K562 (cell line): Measurements from ENCODE around the gene KCNK18. TPM values are rescaled to one million over a fixed set of nuclear protein-coding genes. Genes with fewer than 3 reads are reported as not detected.

Experiments used
- ATAC-seq: fragments of 200-7000 bp; cut with Tn5 transposase; 3 replicates; pipeline ENCODE4 v1.9.1; 2020; ENCODE audit warnings: moderate library complexity
- BruUV-seq: library from RNA; stranded (reverse); fragments of 400-500 nt; replicated peaks from 2 replicates; lab custom pipeline; 2021; lab: Mats Ljungman, UMichigan
- CTCF ChIA-PET: fragments of 300-600 bp; formaldehyde crosslinking; extraction: SDS; loops from one replicate; lab custom pipeline; 2021; ENCODE audit warnings: low intra/inter-chr PET ratio; lab: Yijun Ruan, JAX
- POLR2A ChIA-PET: fragments of 300-600, 350-650 bp; sonication (Branson Sonifier 250); formaldehyde crosslinking; extraction: SDS; loops from one replicate; lab custom pipeline; 2021; ENCODE audit warnings: antibody characterized with exemption, inconsistent platforms; lab: Yijun Ruan, JAX
- DNase-seq, 4 experiments: peaks; one replicate each; pipeline versions ENCODE4 v3.0.0 to v3.0.0-alpha.2; 2011 to 2018; ENCODE audit warnings: low spot score in 3 of 4, mixed read lengths in 3 of 4; ENCODE audit errors: extremely low read depth in 1 of 4
- FAIRE-seq: peaks from 2 replicates; lab custom pipeline; 2011; peaks lifted over from hg19 to GRCh38; lab: Jason Lieb, UNC
- H2AFZ ChIP-seq: 2 replicates; pipeline ENCODE4 v1.6.0; 2011; ENCODE audit warnings: low read depth, low read length, control low read depth, inconsistent platforms
- H3K27ac ChIP-seq: fragments of 200-600 bp; 3 replicates; pipeline ENCODE4 v1.8.0; 2011; ENCODE audit warnings: low read depth, mild to moderate bottlenecking, control low read depth, inconsistent platforms, low read length, moderate library complexity, mixed read lengths; ENCODE audit errors: extremely low read depth
- H3K27me3 ChIP-seq, 2 experiments: fragments of 300-600 bp in 1 of 2; 2 replicates in 1 of 2; 3 replicates in 1 of 2; pipeline versions ENCODE4 v1.6.0 to v1.8.0; 2011; ENCODE audit warnings: inconsistent platforms in 2 of 2, low read length in 2 of 2, mild to moderate bottlenecking in 1 of 2, mixed read lengths in 1 of 2, moderate library complexity in 1 of 2; ENCODE audit not compliant: control insufficient read depth in 2 of 2, insufficient read depth in 2 of 2
- H3K36me3 ChIP-seq: fragments of 300-600 bp; 3 replicates; pipeline ENCODE4 v1.8.0; 2011; ENCODE audit warnings: mild to moderate bottlenecking, low read length, inconsistent platforms; ENCODE audit not compliant: control insufficient read depth, insufficient read depth
- H3K4me1 ChIP-seq, 2 experiments: fragments of 200-600 bp in 1 of 2; replicated peaks in 1 of 2; 2 replicates in 1 of 2; 3 replicates in 1 of 2; pipeline versions ENCODE4 v1.5.1 to v1.8.0; 2011; ENCODE audit warnings: inconsistent platforms in 2 of 2, low read length in 2 of 2, mild to moderate bottlenecking in 1 of 2, mixed read lengths in 1 of 2, moderate library complexity in 1 of 2; ENCODE audit not compliant: control insufficient read depth in 2 of 2, insufficient read depth in 2 of 2
- H3K4me2 ChIP-seq: 2 replicates; pipeline ENCODE4 v1.6.1; 2011; ENCODE audit warnings: low read length, control low read depth, inconsistent platforms, mixed read lengths; ENCODE audit not compliant: insufficient read depth
- H3K4me3 ChIP-seq: fragments of 200-600 bp; sonication (generic), shearing (Covaris generic); 2 replicates; pipeline ENCODE4 v1.5.1; 2016; ENCODE audit warnings: control low read depth, inconsistent platforms
- H3K79me2 ChIP-seq: fragments of 200-600 bp; 3 replicates; pipeline ENCODE4 v1.8.0; 2011; ENCODE audit warnings: low read length, inconsistent platforms; ENCODE audit not compliant: control insufficient read depth, insufficient read depth
- H3K9ac ChIP-seq, 2 experiments: 2 replicates each; pipeline versions ENCODE4 v1.6.0 to v1.6.1; 2011; ENCODE audit warnings: low read depth in 2 of 2, low read length in 2 of 2, control low read depth in 1 of 2, inconsistent platforms in 1 of 2, mild to moderate bottlenecking in 1 of 2, mixed read lengths in 1 of 2; ENCODE audit not compliant: insufficient read depth in 1 of 2
- H3K9me1 ChIP-seq: one replicate; pipeline ENCODE4 v1.6.0; 2011; ENCODE audit warnings: inconsistent platforms, mild to moderate bottlenecking, low read length, moderate library complexity; ENCODE audit not compliant: control insufficient read depth, insufficient read depth
- H3K9me3 ChIP-seq: replicated peaks from 2 replicates; pipeline ENCODE4 v1.5.1; 2011; ENCODE audit warnings: low read depth, low read length, inconsistent platforms; ENCODE audit not compliant: control insufficient read depth, insufficient read depth
- H4K20me1 ChIP-seq: replicated peaks from 2 replicates; pipeline ENCODE4 v1.6.1; 2011; ENCODE audit warnings: low read length, inconsistent platforms, mixed read lengths; ENCODE audit not compliant: control insufficient read depth, insufficient read depth
- ADNP ChIP-seq: fragments of 200-800 bp; sonication (Bioruptor generic); IDR thresholded peaks from 2 replicates; pipeline ENCODE4 v1.6.1; 2016; ENCODE audit warnings: missing genetic modification characterization, missing compliant biosample characterization
- BCOR ChIP-seq: fragments of 450-650 bp; IDR thresholded peaks from 2 replicates; pipeline ENCODE4 v1.6.1; 2016
- CHD4 ChIP-seq: fragments of 200-600 bp; sonication (generic); IDR thresholded peaks from 3 replicates; pipeline ENCODE4 v1.6.1; 2012; ENCODE audit warnings: low read depth, mild to moderate bottlenecking, mixed read lengths, low read length, inconsistent platforms; ENCODE audit not compliant: insufficient read depth, insufficient replicate concordance, poor library complexity, severe bottlenecking
- ERF ChIP-seq: fragments of 450-650 bp; formaldehyde crosslinking; IDR thresholded peaks from 2 replicates; pipeline ENCODE4 v1.4.0; 2020; ENCODE audit warnings: mild to moderate bottlenecking, mixed read lengths
- FOXA1 ChIP-seq: fragments of 450-650 bp; IDR thresholded peaks from 2 replicates; pipeline ENCODE4 v1.6.1; 2016; ENCODE audit warnings: mild to moderate bottlenecking, borderline replicate concordance
- FOXK2 ChIP-seq, 2 experiments: fragments of 450-650 bp; IDR thresholded peaks in 1 of 2; conservative IDR thresholded peaks in 1 of 2; 2 replicates each; pipeline ENCODE4 v1.6.1; 2016; ENCODE audit warnings: low read depth in 2 of 2, mild to moderate bottlenecking in 1 of 2
- IFI16 ChIP-seq: fragments of 250-450 bp; sonication (Bioruptor Pico); IDR thresholded peaks from 2 replicates; pipeline ENCODE4 v2.1.2; 2022; ENCODE audit warnings: mild to moderate bottlenecking, inconsistent platforms
- MAFF ChIP-seq: IDR thresholded peaks from 2 replicates; pipeline ENCODE4 v1.6.1; 2012; ENCODE audit warnings: low read length, improper control_type of control experiment
- PHTF2 ChIP-seq: fragments of 250-450 bp; sonication (Bioruptor Pico); IDR thresholded peaks from 2 replicates; pipeline ENCODE4 v1.5.0; 2021; ENCODE audit warnings: mild to moderate bottlenecking
- POLR2A ChIP-seq: fragments of 450-650 bp; conservative IDR thresholded peaks from 2 replicates; pipeline ENCODE4 v1.6.1; 2016
- PTTG1 ChIP-seq: fragments of 450-650 bp; IDR thresholded peaks from 2 replicates; pipeline ENCODE4 v1.6.1; 2016; ENCODE audit warnings: low read depth, mild to moderate bottlenecking, missing genetic modification characterization, missing compliant biosample characterization
- RBM34 ChIP-seq: fragments of 200-400 bp; formaldehyde crosslinking; IDR thresholded peaks from 2 replicates; pipeline ENCODE4 v1.6.1; 2018; ENCODE audit warnings: low read length, borderline replicate concordance; ENCODE audit not compliant: insufficient read depth
- SETDB1 ChIP-seq: IDR thresholded peaks from one replicate; pipeline ENCODE4 v1.6.1; 2012; ENCODE audit warnings: low read length, control low read depth, inconsistent platforms
- SREBF1 ChIP-seq: fragments of 150-350 bp; IDR thresholded peaks from 2 replicates; pipeline ENCODE4 v1.6.1; 2014; ENCODE audit warnings: antibody characterized with exemption, low read depth, low read length, borderline replicate concordance
- SRSF9 ChIP-seq: fragments of 200-400 bp; formaldehyde crosslinking; IDR thresholded peaks from 2 replicates; pipeline ENCODE4 v1.6.1; 2017; ENCODE audit warnings: low read depth, low read length, borderline replicate concordance
- TEAD2 ChIP-seq: fragments of 450-650 bp; IDR thresholded peaks from 2 replicates; pipeline ENCODE4 v1.6.1; 2016; ENCODE audit warnings: missing genetic modification characterization, control low read depth, missing compliant biosample characterization
- ZKSCAN1 ChIP-seq: fragments of 150-350 bp; IDR thresholded peaks from 2 replicates; pipeline ENCODE4 v1.6.1; 2016; ENCODE audit warnings: low read depth, low read length
- ZNF507 ChIP-seq: conservative IDR thresholded peaks from 2 replicates; pipeline ENCODE4 v1.6.1; 2017; ENCODE audit warnings: missing genetic modification characterization, missing compliant biosample characterization
- ZNF583 ChIP-seq: fragments of 250-450 bp; sonication (Bioruptor Pico); IDR thresholded peaks from 2 replicates; pipeline ENCODE4 v1.4.0; 2020
- WGBS: fragments of 100-300 bp; shearing (Covaris generic); methylation state at CpG from one replicate; pipeline ENCODE4 v1.1.6; 2016; ENCODE audit warnings: low coverage, mixed read lengths; ENCODE audit not compliant: insufficient coverage; ENCODE audit errors: missing lambda C conversion rate; 5-methylcytosine and 5-hydroxymethylcytosine counted together
- in situ Hi-C: fragments of 300-500 bp; cut with MboI; formaldehyde crosslinking; loops from 4 replicates; pipeline ENCODE4 v1.15.0; 2018; ENCODE audit warnings: inconsistent platforms, mixed read lengths
- intact Hi-C: fragments of 100-400 bp; cut with micrococcal nuclease; formaldehyde crosslinking; loops from 2 replicates; pipeline ENCODE4 v1.14.2; 2022
- polyA plus RNA-seq, 8 experiments: library from polyadenylated mRNA; depleted of rRNA in 4 of 8; stranded (reverse) in 5 of 8; unstranded in 3 of 8; fragments of >200 nt; fragmentation: Nextera tagmentation in 2 of 8; fragmentation: Illumina TruSeq in 1 of 8; extraction: Ambion mirVana in 2 of 8; extraction: Trizol in 1 of 8; gene quantifications; 2 replicates each; pipeline versions ENCODE4 v1.2.1 to v1.2.3, GENCODE V29; 2011 to 2014; ENCODE audit warnings: inconsistent platforms in 1 of 8, missing spikeins in 1 of 8
- total RNA-seq, 7 experiments: library from RNA; depleted of rRNA in 6 of 7; stranded (reverse); fragments of >200 nt in 6 of 7; fragmentation: Illumina TruSeq in 2 of 7; extraction: Trizol in 2 of 7; gene quantifications; 2 replicates each; pipeline versions ENCODE4 v1.2.1 to v1.2.3, GENCODE V29; 2011 to 2021; ENCODE audit warnings: low replicate concordance in 1 of 7
- TF ChIP-seq, protein P1 (sequence below): fragments of 450-650 bp; conservative IDR thresholded peaks from 2 replicates; pipeline ENCODE4 v1.6.1; 2016; ENCODE audit warnings: missing genetic modification characterization, low read depth, mild to moderate bottlenecking, missing compliant biosample characterization, moderate library complexity

Gene KCNK18
- total and polyA plus RNA-seq, 9 of the 15 experiments (the other 6 are each of a cell fraction or from before 2014, with no cell fraction given) = not detected

DNA sequence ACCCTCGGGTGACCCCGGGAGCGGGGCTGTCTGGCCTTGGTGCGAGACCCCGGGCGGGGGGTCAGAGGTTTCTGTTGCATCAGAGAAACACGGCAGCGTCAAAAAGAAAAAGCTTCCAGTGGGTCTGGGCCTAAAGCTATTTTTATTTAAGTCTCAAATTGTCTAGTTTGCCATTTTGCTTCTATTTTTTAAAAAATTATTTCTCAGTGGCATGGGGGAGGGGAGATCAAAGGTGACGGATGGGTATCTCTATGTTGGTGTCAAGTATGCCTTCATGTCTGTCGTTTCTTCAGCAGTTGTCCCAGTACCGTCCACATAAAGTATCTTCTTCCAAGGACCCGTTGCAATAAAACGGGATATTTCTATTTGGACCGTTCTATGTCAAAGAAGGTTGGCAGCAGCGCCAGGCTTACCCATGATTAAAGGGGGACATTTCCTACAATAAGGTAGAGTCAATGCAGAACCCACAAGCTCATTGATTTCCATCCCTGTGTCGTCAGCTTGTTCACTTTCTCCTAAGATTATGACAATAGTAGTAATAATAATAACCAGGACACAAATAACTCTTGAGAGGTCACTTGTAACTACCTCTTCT lies 33.2 kb upstream of the KCNK18 start:
- 7% methylated on average over 16 of the region's 16 CpGs for WGBS
- ATAC-seq (no peak), FAIRE-seq (no peak), DNase-seq (no peak)
- Histone ChIP-seq H3K36me3 (no peaks in the 10 kb centered on the region), H4K20me1 (peaks cover 4% of the 10 kb centered on the region; the same call in 1 of the 2 replicates), H3K4me2 (no peak overlapping the region), H2AFZ (no peak overlapping the region), H3K27ac (no peak overlapping the region), H3K4me3 (no peak overlapping the region), H3K27me3 (peaks cover 23 to 58% of the 10 kb centered on the region in 2 experiments; a peak in 4 of 5 replicates), H3K4me1 (peaks cover 0 to 31% of the 10 kb centered on the region in 2 experiments; a peak in 2 of 5 replicates), H3K79me2 (no peaks in the 10 kb centered on the region), H3K9me3 (no peaks in the 10 kb centered on the region), H3K9me1 (no peaks in the 10 kb centered on the region), H3K9ac (no peak overlapping the region)
- no TSS peak for BruUV-seq
- TF ChIP-seq ZNF583 (CRISPR knock-in tag) (no peak), CHD4 (no peak), SRSF9 (no peak), SETDB1 (no peak), BCOR (no peak), ZKSCAN1 (no peak), MAFF (no peak), PHTF2 (CRISPR knock-in tag) (no peak), FOXK2 (conservative IDR thresholded peaks at IDR 0.05 in 1 of 2, IDR thresholded peaks at IDR 0.05 in 1 of 2; ENCODE audit: low read depth in 2 of 2) (no peak), RBM34 (no peak), ERF (CRISPR knock-in tag) (no peak), IFI16 (CRISPR knock-in tag) (no peak), ADNP (tag) (no peak), FOXA1 (no peak), SREBF1 (no peak), TEAD2 (tag) (no peak), ZNF507 (tag) (no peak), PTTG1 (no peak), POLR2A (no peak)
- TF ChIP-seq, protein P1, sequence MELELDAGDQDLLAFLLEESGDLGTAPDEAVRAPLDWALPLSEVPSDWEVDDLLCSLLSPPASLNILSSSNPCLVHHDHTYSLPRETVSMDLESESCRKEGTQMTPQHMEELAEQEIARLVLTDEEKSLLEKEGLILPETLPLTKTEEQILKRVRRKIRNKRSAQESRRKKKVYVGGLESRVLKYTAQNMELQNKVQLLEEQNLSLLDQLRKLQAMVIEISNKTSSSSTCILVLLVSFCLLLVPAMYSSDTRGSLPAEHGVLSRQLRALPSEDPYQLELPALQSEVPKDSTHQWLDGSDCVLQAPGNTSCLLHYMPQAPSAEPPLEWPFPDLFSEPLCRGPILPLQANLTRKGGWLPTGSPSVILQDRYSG (tag) = no peak
- intact Hi-C loops = no loop called here
- ChIA-PET CTCF (no interaction called here), POLR2A (interaction anchor here (0.6 kb wide), 1 partner anchor 159 kb away, joined by 3 read pairs; the partner anchor contains the start of gene SHTN1)
- in situ Hi-C loops = loop anchor here (25.0 kb wide), 1 partner anchor 702 kb away; no protein-coding TSS in a partner anchor
